ENCODE results near the gene SIX4. TPM values are rescaled to one million over a fixed set of nuclear protein-coding genes. Genes with fewer than 3 reads are reported as not detected.

SIX4 gene
- total and polyA plus RNA-seq, 2 experiments from 2014 or later = 6.2 to 46.9 TPM

DNA sequence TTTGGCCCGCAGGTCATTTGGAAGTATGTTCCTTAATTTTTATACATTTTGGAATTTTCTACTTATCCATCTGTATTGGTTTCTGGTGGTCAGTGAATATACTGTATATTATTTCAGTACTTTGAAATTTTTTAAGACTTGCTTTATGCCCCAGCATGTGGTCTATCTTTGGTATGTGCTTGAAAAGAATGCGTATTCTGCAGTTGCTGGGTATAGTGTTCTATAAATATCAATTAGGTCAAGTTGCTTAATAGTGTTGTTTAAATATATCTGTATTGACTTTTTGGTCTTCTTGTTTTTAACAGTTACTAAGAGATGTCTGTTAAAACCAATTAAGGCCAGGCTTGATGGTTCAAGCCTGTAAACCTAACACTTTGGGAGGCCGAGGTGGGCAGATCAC is 53.2 kb downstream of the SIX4 start:
- H3K4me3 Mint-ChIP-seq = no peak overlapping the region
- peaks cover 3% of the 10 kb centered on the region for H3K27me3 Mint-ChIP-seq (ENCODE audit: insufficient read depth, low read depth, poor library complexity)
- H3K9me2 ChIP-seq (ENCODE audit: insufficient read depth) = no peaks in the 10 kb centered on the region
- no peaks in the 10 kb centered on the region; the same call in 2 of the 3 replicates for H3K36me3 Mint-ChIP-seq (ENCODE audit: low read depth)
- no peaks in the 10 kb centered on the region for H3K79me2 ChIP-seq (replicated peaks; ENCODE audit: insufficient read depth)
- no peak overlapping the region for H3K27ac ChIP-seq (ENCODE audit: low read depth)
- H3K27me3 ChIP-seq (ENCODE audit: insufficient read depth) = no peaks in the 10 kb centered on the region
- H3K4me1 Mint-ChIP-seq = no peaks in the 10 kb centered on the region
- TF ChIP-seq NANOG (IDR thresholded peaks at IDR 0.05; ENCODE audit: borderline replicate concordance) = no peak
- no peak for TF ChIP-seq EZH2phosphoT487 (IDR thresholded peaks at IDR 0.05; ENCODE audit: unreplicated experiment)
- TF ChIP-seq, protein P1, sequence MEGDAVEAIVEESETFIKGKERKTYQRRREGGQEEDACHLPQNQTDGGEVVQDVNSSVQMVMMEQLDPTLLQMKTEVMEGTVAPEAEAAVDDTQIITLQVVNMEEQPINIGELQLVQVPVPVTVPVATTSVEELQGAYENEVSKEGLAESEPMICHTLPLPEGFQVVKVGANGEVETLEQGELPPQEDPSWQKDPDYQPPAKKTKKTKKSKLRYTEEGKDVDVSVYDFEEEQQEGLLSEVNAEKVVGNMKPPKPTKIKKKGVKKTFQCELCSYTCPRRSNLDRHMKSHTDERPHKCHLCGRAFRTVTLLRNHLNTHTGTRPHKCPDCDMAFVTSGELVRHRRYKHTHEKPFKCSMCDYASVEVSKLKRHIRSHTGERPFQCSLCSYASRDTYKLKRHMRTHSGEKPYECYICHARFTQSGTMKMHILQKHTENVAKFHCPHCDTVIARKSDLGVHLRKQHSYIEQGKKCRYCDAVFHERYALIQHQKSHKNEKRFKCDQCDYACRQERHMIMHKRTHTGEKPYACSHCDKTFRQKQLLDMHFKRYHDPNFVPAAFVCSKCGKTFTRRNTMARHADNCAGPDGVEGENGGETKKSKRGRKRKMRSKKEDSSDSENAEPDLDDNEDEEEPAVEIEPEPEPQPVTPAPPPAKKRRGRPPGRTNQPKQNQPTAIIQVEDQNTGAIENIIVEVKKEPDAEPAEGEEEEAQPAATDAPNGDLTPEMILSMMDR (conservative IDR thresholded peaks at IDR 0.05; ENCODE audit: low read depth in 2 of 2) = no peak
- no peak for TF ChIP-seq EZH2 (IDR thresholded peaks at IDR 0.05; ENCODE audit: low read depth, unreplicated experiment)
- no peak for TF ChIP-seq ZNF114 (CRISPR knock-in tag; IDR thresholded peaks at IDR 0.05)
- no peak for TF ChIP-seq POLR2AphosphoS5 (IDR thresholded peaks at IDR 0.05; ENCODE audit: low read depth)
- no peaks in the 10 kb centered on the region for H3K36me3 ChIP-seq (ENCODE audit: insufficient read depth)
- no peak for DNase-seq (ENCODE audit: low spot score)
- 0 out of 2 replicates have a peak, but pooled peaks cover 5% of the 10 kb centered on the region for H3K4me1 ChIP-seq (ENCODE audit: insufficient read depth)
- H2AFZ ChIP-seq = no peak overlapping the region
- no peak overlapping the region for H3K4me2 ChIP-seq
- no peak overlapping the region for H3K4me3 ChIP-seq
- H3K27ac Mint-ChIP-seq = no peak overlapping the region
- no peaks in the 10 kb centered on the region for H4K20me1 ChIP-seq (replicated peaks; ENCODE audit: insufficient read depth)
- no peak for ATAC-seq
- H3F3A ChIP-seq (replicated peaks; ENCODE audit: low read depth) = no peaks in the 10 kb centered on the region
- no peaks in the 10 kb centered on the region for H3K9me3 Mint-ChIP-seq

- Mint-ChIP-seq H3K27me3 (ENCODE audit: insufficient read depth, low read depth, poor library complexity) (peaks cover 3% of the 10 kb centered on the region), H3K36me3 (ENCODE audit: low read depth) (no peaks in the 10 kb centered on the region; the same call in 2 of the 3 replicates), H3K9me3 (no peaks in the 10 kb centered on the region), H3K27ac (no peak overlapping the region), H3K4me1 (no peaks in the 10 kb centered on the region), H3K4me3 (no peak overlapping the region)
- Histone ChIP-seq H3K4me1 (ENCODE audit: insufficient read depth) (no peaks in the 10 kb centered on the region), H4K20me1 (replicated peaks; ENCODE audit: insufficient read depth) (no peaks in the 10 kb centered on the region), H3K4me3 (no peak overlapping the region), H3K79me2 (replicated peaks; ENCODE audit: insufficient read depth) (no peaks in the 10 kb centered on the region), H3F3A (replicated peaks; ENCODE audit: low read depth) (no peaks in the 10 kb centered on the region), H3K36me3 (ENCODE audit: insufficient read depth) (no peaks in the 10 kb centered on the region), H3K27ac (ENCODE audit: low read depth) (no peak overlapping the region), H2AFZ (no peak overlapping the region), H3K9me2 (ENCODE audit: insufficient read depth) (no peaks in the 10 kb centered on the region), H3K27me3 (ENCODE audit: insufficient read depth) (no peaks in the 10 kb centered on the region), H3K4me2 (no peak overlapping the region)
- DNase-seq (ENCODE audit: low spot score) = no peak
- TF ChIP-seq, protein P2, sequence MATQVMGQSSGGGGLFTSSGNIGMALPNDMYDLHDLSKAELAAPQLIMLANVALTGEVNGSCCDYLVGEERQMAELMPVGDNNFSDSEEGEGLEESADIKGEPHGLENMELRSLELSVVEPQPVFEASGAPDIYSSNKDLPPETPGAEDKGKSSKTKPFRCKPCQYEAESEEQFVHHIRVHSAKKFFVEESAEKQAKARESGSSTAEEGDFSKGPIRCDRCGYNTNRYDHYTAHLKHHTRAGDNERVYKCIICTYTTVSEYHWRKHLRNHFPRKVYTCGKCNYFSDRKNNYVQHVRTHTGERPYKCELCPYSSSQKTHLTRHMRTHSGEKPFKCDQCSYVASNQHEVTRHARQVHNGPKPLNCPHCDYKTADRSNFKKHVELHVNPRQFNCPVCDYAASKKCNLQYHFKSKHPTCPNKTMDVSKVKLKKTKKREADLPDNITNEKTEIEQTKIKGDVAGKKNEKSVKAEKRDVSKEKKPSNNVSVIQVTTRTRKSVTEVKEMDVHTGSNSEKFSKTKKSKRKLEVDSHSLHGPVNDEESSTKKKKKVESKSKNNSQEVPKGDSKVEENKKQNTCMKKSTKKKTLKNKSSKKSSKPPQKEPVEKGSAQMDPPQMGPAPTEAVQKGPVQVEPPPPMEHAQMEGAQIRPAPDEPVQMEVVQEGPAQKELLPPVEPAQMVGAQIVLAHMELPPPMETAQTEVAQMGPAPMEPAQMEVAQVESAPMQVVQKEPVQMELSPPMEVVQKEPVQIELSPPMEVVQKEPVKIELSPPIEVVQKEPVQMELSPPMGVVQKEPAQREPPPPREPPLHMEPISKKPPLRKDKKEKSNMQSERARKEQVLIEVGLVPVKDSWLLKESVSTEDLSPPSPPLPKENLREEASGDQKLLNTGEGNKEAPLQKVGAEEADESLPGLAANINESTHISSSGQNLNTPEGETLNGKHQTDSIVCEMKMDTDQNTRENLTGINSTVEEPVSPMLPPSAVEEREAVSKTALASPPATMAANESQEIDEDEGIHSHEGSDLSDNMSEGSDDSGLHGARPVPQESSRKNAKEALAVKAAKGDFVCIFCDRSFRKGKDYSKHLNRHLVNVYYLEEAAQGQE (IDR thresholded peaks at IDR 0.05; ENCODE audit: unreplicated experiment) = no peak
- TF ChIP-seq JUNB (IDR thresholded peaks at IDR 0.05; ENCODE audit: unreplicated experiment) (no peak), EZH2 (IDR thresholded peaks at IDR 0.05; ENCODE audit: low read depth, unreplicated experiment) (no peak), POLR2AphosphoS5 (IDR thresholded peaks at IDR 0.05; ENCODE audit: low read depth) (no peak), EZH2phosphoT487 (IDR thresholded peaks at IDR 0.05; ENCODE audit: unreplicated experiment) (no peak), STAT1 (IDR thresholded peaks at IDR 0.05; ENCODE audit: unreplicated experiment) (no peak), NANOG (IDR thresholded peaks at IDR 0.05; ENCODE audit: borderline replicate concordance) (no peak), CREB1 (CRISPR knock-in tag; IDR thresholded peaks at IDR 0.05; ENCODE audit: low read depth) (no peak)
- no peak for ATAC-seq
Observed at GRCh38 chr14:60668431-60669112, 55.6 kb downstream of the SIX4 start.
